Stimulated activated CD8-positive, alpha-beta memory T cell treated with anti-CD3 and anti-CD28 coated beads, Interleukin-4, amount 100 ng/mL, for 48 hours (primary cell): ENCODE data around the gene BRAF.
"Not testable (repeated sequence)": the region's sequence is repeated elsewhere in the genome, so short reads cannot be mapped to it uniquely, and the experiment has no call there.

Experiments
- DNase-seq: peaks from one replicate; pipeline ENCODE4 v3.0.0-alpha.2; 2020

The BRAF gene

DNA sequence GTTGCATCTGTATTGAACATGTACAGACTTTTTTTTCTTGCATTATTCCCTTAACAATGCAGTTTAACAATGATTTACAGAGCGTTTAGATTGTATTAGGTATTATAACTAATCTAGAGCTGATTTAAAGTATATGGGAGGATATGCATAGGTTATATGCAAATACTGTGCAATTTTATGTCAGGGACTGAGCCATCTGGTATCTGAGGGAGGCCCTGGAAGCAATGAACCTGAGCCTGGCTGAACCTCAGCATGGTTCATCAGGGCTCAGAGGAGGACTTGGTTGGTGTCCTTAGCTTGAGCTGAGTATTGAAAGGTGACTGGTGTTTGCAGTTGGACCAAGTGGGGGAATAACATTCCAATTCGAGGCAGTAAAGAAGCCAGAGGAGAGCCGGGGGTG, 247.2 kb downstream of the BRAF start:
- DNase-seq, result no peak

DNA sequence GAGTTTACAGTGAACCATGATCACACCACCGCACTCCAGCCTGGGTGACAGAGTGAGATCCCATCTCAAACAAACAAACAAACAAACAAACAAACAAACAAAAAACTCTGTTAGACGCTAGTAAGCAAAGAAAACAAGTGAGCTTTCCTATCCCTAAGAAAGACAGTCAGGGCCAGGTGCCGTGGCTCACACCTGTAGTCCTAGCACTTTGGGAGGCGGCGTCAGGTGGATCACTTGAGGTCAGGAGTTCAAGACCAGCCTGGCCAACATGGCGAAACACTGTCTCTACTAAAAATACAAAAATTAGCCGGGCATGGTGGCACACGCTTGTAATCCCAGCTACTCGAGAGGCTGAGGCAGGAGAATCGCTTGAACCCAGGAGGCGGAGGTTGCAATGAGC, 247.8 kb downstream of the BRAF start:
- DNase-seq, result not testable (repeated sequence)

DNA sequence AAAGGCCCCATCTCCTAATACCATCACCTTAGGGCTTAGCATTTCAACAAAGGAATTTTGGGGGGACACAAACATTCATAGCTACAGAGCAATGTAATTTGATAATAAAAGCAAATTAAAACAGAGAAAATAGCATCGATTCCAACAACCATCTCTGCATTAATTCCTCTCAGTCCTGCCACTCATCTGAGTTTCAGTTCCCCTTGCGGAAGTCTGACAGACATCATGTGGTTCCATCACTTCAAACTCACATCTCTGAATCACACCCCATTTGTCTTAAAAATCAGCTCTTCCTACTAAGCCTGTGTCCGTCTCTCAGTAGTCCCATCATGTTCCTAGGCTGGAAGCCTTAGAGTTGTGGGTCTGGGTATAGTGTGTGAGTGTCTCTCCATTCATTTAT, 248.4 kb downstream of the BRAF start:
- DNase-seq, result no peak

DNA sequence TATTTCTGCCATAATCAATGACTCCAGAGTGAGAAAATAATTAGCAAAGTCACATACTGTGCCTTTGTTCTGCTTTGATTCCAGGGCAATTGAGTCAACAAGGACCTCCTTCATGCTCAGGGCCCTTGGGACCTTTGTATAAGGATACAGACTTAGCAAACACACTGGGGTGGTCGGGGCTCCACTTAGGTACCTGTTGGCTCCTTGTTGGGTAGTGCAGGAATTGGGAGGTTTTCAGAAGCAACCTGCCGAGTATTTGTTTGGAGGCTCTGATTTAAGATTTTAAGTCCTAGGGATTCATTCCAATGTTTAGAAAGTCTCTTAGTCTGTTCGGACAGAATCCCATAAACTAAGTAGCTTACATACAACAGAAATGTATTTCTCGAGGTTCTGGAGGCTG, 249.0 kb downstream of the BRAF start:
- DNase-seq, result no peak

DNA sequence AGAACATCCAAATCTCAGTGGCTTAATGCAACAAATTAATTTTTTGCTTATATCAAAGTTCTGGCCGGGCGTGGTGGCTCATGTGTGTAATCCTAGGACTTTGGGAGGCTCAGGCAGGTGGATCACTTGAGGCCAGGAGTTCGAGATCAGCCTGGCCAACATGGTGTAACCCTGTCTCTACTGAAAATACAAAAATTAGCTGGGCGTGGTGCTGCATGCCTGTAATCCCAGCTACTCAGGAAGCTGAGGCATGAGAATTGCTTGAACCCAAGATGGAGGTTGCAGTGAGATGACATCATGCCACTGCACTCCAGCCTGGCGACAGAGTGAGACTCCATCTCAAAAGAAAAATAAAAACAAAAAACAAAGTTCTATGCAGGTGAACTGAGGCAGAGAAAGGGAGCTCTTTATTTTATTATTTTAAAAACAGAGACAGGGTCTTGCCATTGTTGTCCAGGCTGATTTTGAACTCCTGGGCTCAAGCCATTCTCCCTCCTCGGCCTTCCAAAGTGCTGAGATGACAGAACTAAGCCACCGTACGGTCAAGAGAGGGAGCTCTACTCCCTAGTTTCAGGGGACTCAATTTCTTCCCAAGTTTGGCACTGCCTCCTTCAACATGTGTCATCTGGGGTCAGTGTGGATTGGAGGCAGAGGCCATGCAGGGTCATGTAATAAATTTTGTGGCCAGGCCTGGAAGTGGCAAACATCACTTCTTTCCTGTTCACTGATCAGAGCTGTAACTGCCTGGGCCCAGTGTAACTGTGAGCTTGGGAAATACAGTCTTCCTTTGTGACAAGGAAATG, 249.6 kb downstream of the BRAF start:
- DNase-seq, result no peak

DNA sequence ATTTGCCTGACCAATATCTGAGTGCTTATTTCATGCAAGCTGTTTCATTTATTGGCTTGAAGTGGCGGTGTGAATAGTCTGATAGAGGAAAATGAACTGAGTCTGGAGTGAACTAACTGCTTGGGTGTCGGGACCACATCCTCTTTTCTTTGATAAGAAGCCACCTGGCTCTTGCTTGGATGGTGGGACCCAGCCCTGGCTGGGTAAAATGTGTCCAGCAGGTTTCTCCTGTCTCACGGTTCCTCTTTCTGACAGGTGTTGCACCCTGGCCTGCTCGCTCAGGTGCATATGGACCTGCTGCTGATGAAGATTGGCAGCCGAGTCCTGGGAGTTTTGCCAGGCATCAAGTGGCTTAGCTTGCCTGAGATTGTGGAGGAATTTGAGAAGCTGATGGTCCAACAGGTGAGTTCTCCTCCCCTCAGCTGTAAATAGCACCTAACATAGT, 250.4 kb downstream of the BRAF start:
- no peak for DNase-seq

DNA sequence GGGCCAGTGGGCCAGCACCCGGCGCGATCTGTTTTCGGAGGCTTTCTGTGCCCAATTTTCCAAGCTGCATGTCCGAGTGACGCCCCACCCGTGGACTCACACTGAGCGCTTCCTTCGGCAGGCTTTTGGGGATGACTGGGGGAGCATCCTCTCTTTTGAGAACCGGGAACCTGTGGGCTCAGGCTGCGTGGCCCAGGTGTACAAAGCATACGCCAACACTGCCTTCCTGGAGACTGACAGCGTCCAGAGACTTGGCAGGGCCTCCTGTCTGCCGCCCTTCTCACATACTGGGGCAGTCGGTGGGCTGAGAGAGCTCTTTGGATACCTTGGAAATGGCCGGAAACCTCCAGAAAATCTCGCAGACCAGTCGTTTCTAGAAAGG, 251.0 kb downstream of the BRAF start:
- DNase-seq, result peak; percentile 32

DNA sequence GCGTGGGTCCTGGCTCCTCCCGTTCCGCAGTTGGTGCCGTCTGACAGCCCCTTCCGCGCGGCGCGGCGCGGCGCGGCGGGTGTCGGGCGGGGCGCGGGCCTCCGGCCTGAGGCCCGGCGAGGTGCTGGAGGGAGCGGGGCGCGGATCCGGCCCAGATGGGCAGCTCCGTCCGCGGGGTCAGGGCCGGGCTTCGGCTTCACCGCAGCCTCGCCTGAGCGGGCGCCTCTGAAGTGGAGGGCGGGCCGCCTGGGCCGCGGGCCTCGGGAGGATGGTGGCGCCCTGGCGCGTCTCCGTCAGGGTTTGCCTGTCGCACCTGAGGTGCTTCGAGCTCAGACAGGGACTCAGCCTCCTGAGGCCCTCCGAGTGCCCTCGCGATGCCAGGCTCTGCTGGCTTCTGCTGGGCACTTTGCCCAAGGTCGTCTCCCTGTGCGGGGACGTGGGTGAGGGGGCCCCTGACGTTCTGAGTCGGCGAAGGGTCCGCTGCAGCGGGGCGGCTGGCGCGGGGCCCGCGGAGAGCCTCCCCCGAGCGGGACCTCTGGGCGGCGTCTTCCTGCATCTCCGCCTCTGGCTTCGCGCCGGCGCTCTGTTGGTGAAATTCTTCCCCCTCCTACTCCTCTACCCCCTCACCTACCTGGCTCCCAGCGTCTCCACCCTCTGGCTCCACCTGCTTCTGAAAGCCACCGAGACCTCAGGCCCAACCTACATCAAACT, 251.5 kb downstream of the BRAF start:
- DNase-seq, result peak; percentile 65

DNA sequence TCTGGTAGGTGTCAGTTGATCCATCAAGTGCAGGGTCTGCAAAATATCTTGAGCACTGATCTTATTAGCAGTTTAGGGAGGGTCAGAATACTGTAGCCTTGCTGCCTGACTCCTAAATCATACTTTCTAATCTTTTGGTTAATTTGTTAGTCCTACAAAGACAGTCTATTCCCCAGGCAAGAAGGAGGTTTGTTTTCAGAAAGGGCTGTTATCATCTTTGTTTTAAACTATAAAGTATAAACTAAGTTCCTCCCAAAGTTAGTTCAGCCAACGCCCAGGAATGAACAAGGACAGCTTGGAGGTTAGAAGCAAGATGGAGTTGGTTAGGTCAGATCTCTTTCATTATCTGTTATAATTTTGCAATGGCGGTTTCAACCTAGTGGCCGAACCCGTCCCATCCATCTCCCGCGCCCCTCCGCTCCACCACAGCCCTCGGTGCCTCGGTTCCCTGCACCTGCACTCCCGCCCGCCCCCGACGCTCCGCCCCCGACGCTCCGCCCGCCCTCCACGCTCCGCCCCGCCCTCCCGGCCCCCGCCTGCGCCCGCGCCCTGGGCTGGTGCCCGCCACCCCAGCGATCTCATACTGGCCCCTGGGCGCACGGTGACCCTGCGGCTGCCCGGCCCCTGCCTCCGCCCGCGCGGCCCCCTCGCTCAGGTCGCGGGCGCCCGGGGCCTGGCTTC, 252.2 kb downstream of the BRAF start, which contains the start of gene ADCK2:
Gene ADCK2 (plus strand): TSS at position 564 of the 681 bp plus-strand sequence. CDS start 386 bp downstream, outside the sequence.
- peak; percentile 71 for DNase-seq

DNA sequence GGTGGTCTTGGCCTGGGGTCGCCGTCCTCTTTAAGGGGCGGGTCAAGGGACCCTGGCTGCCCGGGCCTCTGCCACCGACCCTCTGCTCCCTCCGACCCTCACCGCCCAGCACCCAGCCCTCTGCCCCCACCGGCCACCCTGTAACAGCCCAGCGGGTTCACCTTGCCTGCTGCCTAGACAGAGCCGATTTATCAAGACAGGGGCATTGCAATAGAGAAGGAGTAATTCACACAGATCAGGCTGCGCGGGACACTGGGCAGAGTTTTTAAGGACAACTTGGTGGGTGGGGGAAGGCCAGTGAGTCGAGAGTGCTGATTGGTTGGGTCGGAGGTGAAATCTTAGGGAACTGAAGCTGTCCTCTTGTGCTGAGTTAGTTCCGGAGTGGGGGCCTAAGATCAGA, 252.8 kb downstream of the BRAF start:
- no peak for DNase-seq

DNA sequence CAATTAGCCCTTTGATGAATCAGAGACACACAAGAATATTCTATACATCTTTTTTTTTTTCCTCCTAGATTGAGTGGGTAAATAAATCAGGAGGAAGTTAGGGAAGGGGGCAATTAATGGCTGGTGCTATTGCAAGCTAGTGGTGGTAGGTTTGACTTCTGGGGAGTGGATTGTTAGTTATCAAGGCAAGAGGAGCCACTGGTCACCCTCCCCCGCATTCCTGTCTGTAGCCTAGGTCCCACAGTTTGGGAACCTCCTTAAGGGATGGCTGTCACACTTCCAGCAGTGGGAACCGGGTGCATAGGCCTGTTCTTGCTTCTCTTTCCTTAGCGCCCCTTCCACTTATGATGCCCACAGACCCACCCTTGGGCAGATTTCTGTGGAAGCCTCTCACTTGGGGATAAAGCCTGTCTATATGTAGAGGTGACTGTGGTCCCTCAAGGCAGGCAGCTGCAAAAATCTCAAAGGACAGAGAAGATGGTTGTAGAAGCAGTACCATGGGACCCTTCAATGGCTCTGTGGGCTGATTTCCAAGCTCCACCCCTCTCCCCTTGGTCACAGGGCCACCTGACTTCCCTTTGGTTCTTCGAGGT, 254.3 kb downstream of the BRAF start:
- no peak for DNase-seq

DNA sequence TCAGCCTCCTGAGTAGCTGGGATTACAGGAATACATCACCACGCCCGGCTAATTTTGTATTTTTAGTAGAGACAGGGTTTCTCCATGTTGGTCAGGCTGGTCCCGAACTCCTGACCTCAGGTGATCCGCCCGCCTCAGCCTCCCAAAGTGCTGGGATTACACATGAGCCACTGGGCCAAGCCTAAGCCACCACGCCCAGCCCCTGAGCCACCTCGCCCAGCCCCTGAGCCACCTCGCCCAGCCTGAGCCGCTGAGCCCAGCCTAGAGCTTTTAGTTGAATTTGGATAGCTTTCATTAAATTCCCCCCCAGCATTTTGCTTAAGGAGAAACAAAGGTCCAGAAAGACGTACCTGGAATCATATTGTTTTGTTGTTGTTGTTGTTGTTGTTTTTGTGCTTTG, 254.9 kb downstream of the BRAF start:
- not testable (repeated sequence) for DNase-seq

DNA sequence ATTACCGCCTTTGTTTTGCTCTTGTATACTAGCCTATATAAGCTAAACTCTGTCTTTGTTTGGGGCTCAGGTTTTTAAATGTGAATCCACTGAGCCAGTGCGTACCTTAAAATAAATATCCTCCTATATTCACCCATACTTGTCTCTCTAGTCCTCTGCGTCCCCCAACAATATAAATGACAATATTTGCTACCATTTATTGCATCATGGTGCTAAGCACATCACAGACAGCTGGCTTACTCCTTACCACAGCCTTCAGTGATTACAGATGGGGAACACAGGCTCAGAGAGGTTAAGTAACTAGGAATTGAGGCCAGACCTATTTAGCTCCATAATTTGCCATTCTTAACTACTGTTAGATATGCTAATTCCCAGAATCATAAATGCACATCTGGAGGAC, 255.4 kb downstream of the BRAF start:
- DNase-seq, result no peak
